GM12892 (cell line): Measurements from ENCODE around the gene IGF1R.

ENCODE experiments used
- POLR2A ChIP-seq: IDR thresholded peaks from 2 replicates; pipeline ENCODE4 v1.6.1; 2011; ENCODE audit warnings: low read depth, low read length, control low read depth
- POLR2AphosphoS5 ChIP-seq: IDR thresholded peaks from 2 replicates; pipeline ENCODE4 v1.6.1; 2011; ENCODE audit warnings: low read depth, low read length, control low read depth

GRCh38 chr15:98931004-98931403, 282.7 kb downstream of the IGF1R start:
- TF ChIP-seq POLR2AphosphoS5: no peak
- no peak for TF ChIP-seq POLR2A
